Testis (tissue), 3 donors: ENCODE results near the gene PVALEF. TPM values are rescaled to one million over a fixed set of nuclear protein-coding genes. Genes with fewer than 3 reads are reported as not detected.
A peak's percentile ranks its signal among the peaks of the same experiment; 100 is the strongest.

Experiments
- DNase-seq: peaks from one replicate; pipeline ENCODE4 v3.0.0-alpha.2; 2019
- H3K27ac ChIP-seq, 2 donors: fragments of 200-600 bp; sonication (generic); one replicate each; pipeline ENCODE4 v1.5.1; 2019
- H3K27me3 ChIP-seq: fragments of 200-600 bp; sonication (generic); one replicate; pipeline ENCODE4 v1.5.1; 2019
- H3K36me3 ChIP-seq: fragments of 200-600 bp; sonication (generic); one replicate; pipeline ENCODE4 v1.5.1; 2017; ENCODE audit warnings: low read depth; ENCODE audit errors: missing control alignments
- H3K4me1 ChIP-seq: fragments of 200-600 bp; sonication (generic); one replicate; pipeline ENCODE4 v1.5.1; 2019
- H3K4me3 ChIP-seq, 2 donors: fragments of 200-600 bp; sonication (generic); one replicate each; pipeline ENCODE4 v1.5.1; 2017 to 2019
- H3K9me3 ChIP-seq: fragments of 200-600 bp; sonication (generic); one replicate; pipeline ENCODE4 v1.5.1; 2017
- CTCF ChIP-seq, 3 experiments: fragments of 450-650 bp in 2 of 3; fragments of 200-600 bp in 1 of 3; sonication (generic) in 1 of 3; IDR thresholded peaks; one replicate each; pipeline ENCODE4 v1.5.1; 2016 to 2019; ENCODE audit warnings: antibody characterized with exemption in 3 of 3, mild to moderate bottlenecking in 2 of 3, moderate library complexity in 1 of 3
- POLR2A ChIP-seq: fragments of 450-650 bp; IDR thresholded peaks from one replicate; pipeline ENCODE4 v1.6.1; 2017; ENCODE audit warnings: antibody characterized with exemption, mild to moderate bottlenecking, moderate library complexity
- WGBS, 2 donors: methylation state at CpG; one replicate each; pipeline ENCODE4 v1.1.5; 2018; 5-methylcytosine and 5-hydroxymethylcytosine counted together
- intact Hi-C: fragments of 100-400 bp; cut with DNase I; formaldehyde crosslinking; loops from one replicate; pipeline ENCODE4 v1.15.1; 2023; ENCODE audit warnings: low total_unique reads
- polyA plus RNA-seq: library from polyadenylated mRNA; stranded (reverse); fragments of 350-450 nt; fragmentation: Illumina TruSeq; extraction: RNeasy Lipid Tissue Mini Kit (QIAGEN cat#74804); gene quantifications from one replicate; pipeline ENCODE4 v1.2.3, GENCODE V29; 2014; ENCODE audit warnings: low read depth, low replicate concordance; ENCODE audit not compliant: insufficient read depth
- total RNA-seq, 2 donors: library from RNA; depleted of rRNA; stranded (reverse); fragments of >200 nt; gene quantifications; one replicate each; pipeline ENCODE4 v1.2.3, GENCODE V29; 2016

The PVALEF gene
- total and polyA plus RNA-seq, 3 donors from 2014 or later, result not detected

- intact Hi-C loops, result no loop called here
- WGBS, 2 donors, result 85 to 87% methylated on average over 7 to 8 of the region's 8 CpGs
- no peak for DNase-seq
- Histone ChIP-seq H3K27ac (no peak overlapping the region), H3K36me3 (no peaks in the 10 kb centered on the region), H3K9me3 (no peaks in the 10 kb centered on the region), H3K4me3 (no peak overlapping the region), H3K27me3 (no peaks in the 10 kb centered on the region), H3K4me1 (peaks cover 11% of the 10 kb centered on the region)
- TF ChIP-seq POLR2A, result no peak
- no peak for TF ChIP-seq CTCF (IDR thresholded peaks at IDR 0.05)
These were observed 25.9 kb upstream of the PVALEF start for GRCh38 chr17:81139428-81139827.

- no peak for DNase-seq
- Histone ChIP-seq H3K36me3 (no peaks in the 10 kb centered on the region), H3K4me3 (no peak overlapping the region), H3K9me3 (no peaks in the 10 kb centered on the region), H3K4me1 (peaks cover 11% of the 10 kb centered on the region), H3K27ac (no peak overlapping the region), H3K27me3 (no peaks in the 10 kb centered on the region)
- intact Hi-C loops, result no loop called here
- 84 to 92% methylated on average over 8 of the region's 8 CpGs for WGBS, 2 donors
- TF ChIP-seq POLR2A, result no peak
- no peak for TF ChIP-seq CTCF (IDR thresholded peaks at IDR 0.05)
These were observed 25.3 kb upstream of the PVALEF start for GRCh38 chr17:81140018-81140417.

GRCh38 chr17:81140695-81141094, 24.6 kb upstream of the PVALEF start:
- intact Hi-C loops, result no loop called here
- whole genome bisulfite sequencing, 2 donors, result 93 to 96% methylated on average over 25 to 36 of the region's 37 CpGs
- no peaks in the 10 kb centered on the region for H3K36me3 ChIP-seq
- no peak overlapping the region for H3K4me3 ChIP-seq
- TF ChIP-seq POLR2A (no peak), CTCF (IDR thresholded peaks at IDR 0.05) (no peak)
- peaks cover 11% of the 10 kb centered on the region for H3K4me1 ChIP-seq
- no peaks in the 10 kb centered on the region for H3K27me3 ChIP-seq
- DNase-seq, result no peak
- no peaks in the 10 kb centered on the region for H3K9me3 ChIP-seq
- no peak overlapping the region for H3K27ac ChIP-seq

GRCh38 chr17:81142301-81143199, 22.8 kb upstream of the PVALEF start:
- peak; percentile 59 to 67 (median 61) for TF ChIP-seq CTCF (IDR thresholded peaks at IDR 0.05)
- TF ChIP-seq POLR2A, result no peak
- H3K9me3 ChIP-seq, result no peaks in the 10 kb centered on the region
- no peak overlapping the region for H3K4me3 ChIP-seq
- intact Hi-C loops, result no loop called here
- WGBS, 2 donors, result 40 to 46% methylated on average over 11 to 25 of the region's 25 CpGs
- peak overlapping the region in 1 of 2 donors; percentile 71 for H3K27ac ChIP-seq
- no peaks in the 10 kb centered on the region for H3K36me3 ChIP-seq
- peak; percentile 90 for DNase-seq
- peaks cover 11% of the 10 kb centered on the region for H3K4me1 ChIP-seq
- no peaks in the 10 kb centered on the region for H3K27me3 ChIP-seq

GRCh38 chr17:81143200-81143527, 22.1 kb upstream of the PVALEF start:
- peak; percentile 30 for DNase-seq
- WGBS, 2 donors, result 56% methylated on average over 11 of the region's 11 CpGs; no CpG with 5 or more reads in 1 of the 2 donors
- no peak overlapping the region for H3K4me3 ChIP-seq
- peak overlapping the region in 1 of 2 donors; percentile 71 for H3K27ac ChIP-seq
- intact Hi-C loops, result no loop called here
- no peak for TF ChIP-seq POLR2A
- TF ChIP-seq CTCF (IDR thresholded peaks at IDR 0.05), result no peak
- H3K9me3 ChIP-seq, result no peaks in the 10 kb centered on the region
- no peaks in the 10 kb centered on the region for H3K27me3 ChIP-seq
- peaks cover 11% of the 10 kb centered on the region for H3K4me1 ChIP-seq
- no peaks in the 10 kb centered on the region for H3K36me3 ChIP-seq
